ENCODE results near the gene CAMK1D. TPM values are rescaled to one million over a fixed set of nuclear protein-coding genes. Genes with fewer than 3 reads are reported as not detected.
A peak's percentile ranks its signal among the peaks of the same experiment; 100 is the strongest.

Gene CAMK1D
- total RNA-seq, 4 donors from 2014 or later: 5.6 to 23.9 (median 7.4) TPM

DNA sequence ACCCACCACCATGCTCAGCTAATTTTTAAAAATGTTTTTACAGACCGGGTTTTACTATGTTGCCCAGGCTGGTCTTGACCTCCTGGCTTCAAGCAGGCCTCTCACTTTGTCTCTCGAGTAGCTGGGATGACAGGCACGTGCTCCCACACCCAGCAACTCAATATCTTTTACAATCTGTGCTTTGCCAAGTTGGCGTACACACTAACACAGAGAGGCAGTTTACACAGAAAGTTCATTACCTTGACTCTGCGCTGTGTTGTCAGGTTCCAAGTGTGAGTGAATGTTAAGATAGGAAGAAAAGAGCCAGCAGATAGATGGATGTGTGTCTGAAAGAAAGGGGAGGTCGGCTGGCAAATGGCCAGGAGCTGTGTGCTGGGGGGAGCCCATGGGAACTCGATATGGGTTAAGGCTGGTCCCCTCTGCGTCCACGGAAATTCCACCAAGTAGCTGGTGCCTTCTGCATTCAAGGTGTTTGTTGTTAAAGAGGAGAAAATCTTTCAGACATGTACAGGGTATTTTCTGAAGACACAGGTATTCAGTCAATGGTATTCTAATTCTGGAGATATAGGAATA, 299.8 kb downstream of the CAMK1D start:
- no peak overlapping the region for H3K4me3 ChIP-seq
- DNase-seq: no peak
- H3K27me3 ChIP-seq: no peaks in the 10 kb centered on the region
- no peaks in the 10 kb centered on the region for H3K4me1 ChIP-seq
- H3K9me3 ChIP-seq: no peaks in the 10 kb centered on the region
- TF ChIP-seq, protein P1, sequence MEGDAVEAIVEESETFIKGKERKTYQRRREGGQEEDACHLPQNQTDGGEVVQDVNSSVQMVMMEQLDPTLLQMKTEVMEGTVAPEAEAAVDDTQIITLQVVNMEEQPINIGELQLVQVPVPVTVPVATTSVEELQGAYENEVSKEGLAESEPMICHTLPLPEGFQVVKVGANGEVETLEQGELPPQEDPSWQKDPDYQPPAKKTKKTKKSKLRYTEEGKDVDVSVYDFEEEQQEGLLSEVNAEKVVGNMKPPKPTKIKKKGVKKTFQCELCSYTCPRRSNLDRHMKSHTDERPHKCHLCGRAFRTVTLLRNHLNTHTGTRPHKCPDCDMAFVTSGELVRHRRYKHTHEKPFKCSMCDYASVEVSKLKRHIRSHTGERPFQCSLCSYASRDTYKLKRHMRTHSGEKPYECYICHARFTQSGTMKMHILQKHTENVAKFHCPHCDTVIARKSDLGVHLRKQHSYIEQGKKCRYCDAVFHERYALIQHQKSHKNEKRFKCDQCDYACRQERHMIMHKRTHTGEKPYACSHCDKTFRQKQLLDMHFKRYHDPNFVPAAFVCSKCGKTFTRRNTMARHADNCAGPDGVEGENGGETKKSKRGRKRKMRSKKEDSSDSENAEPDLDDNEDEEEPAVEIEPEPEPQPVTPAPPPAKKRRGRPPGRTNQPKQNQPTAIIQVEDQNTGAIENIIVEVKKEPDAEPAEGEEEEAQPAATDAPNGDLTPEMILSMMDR (IDR thresholded peaks at IDR 0.05): no peak
- TF ChIP-seq POLR2A (IDR thresholded peaks at IDR 0.05): no peak
- H3K27ac ChIP-seq: no peak overlapping the region
- H3K36me3 ChIP-seq: no peaks in the 10 kb centered on the region

GRCh38 chr10:12650122-12650521, 300.8 kb downstream of the CAMK1D start:
- TF ChIP-seq, protein P1 (IDR thresholded peaks at IDR 0.05): no peak
- TF ChIP-seq POLR2A (IDR thresholded peaks at IDR 0.05): no peak
- Histone ChIP-seq H3K27me3 (no peaks in the 10 kb centered on the region), H3K4me1 (no peaks in the 10 kb centered on the region), H3K27ac (no peak overlapping the region), H3K36me3 (no peaks in the 10 kb centered on the region), H3K9me3 (no peaks in the 10 kb centered on the region), H3K4me3 (no peak overlapping the region)
- no peak for DNase-seq

- Histone ChIP-seq H3K9me3 (no peaks in the 10 kb centered on the region), H3K4me3 (no peak overlapping the region), H3K4me1 (no peaks in the 10 kb centered on the region), H3K27ac (no peak overlapping the region), H3K36me3 (no peaks in the 10 kb centered on the region), H3K27me3 (no peaks in the 10 kb centered on the region)
- DNase-seq: no peak
- TF ChIP-seq, protein P1 (IDR thresholded peaks at IDR 0.05): no peak
- no peak for TF ChIP-seq POLR2A (IDR thresholded peaks at IDR 0.05)
Observed at GRCh38 chr10:12650538-12651298, 301.4 kb downstream of the CAMK1D start.

DNA sequence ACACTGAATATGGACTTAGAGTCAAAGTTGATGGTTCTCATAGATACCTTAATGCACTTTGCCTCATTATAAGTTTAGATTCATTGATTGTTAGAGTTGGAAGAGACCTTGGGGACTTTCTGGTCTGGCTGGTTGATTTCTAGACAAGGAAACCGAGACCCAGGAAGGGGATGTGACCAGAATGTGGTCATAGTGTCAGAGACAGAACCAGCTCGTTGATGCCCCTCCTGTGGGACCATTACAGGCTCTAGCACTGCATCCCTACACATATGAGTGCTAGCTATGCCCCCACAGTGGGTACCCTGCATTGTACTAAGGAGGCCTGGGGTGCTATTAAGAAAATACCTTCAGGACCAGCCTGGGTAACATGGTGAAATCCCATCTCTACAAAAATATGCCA, 306.6 kb downstream of the CAMK1D start:
- no peak overlapping the region for H3K4me3 ChIP-seq
- H3K27ac ChIP-seq: no peak overlapping the region
- no peaks in the 10 kb centered on the region for H3K27me3 ChIP-seq
- H3K36me3 ChIP-seq: no peaks in the 10 kb centered on the region
- TF ChIP-seq, protein P1 (IDR thresholded peaks at IDR 0.05): no peak
- no peak for TF ChIP-seq POLR2A (IDR thresholded peaks at IDR 0.05)
- H3K4me1 ChIP-seq: no peaks in the 10 kb centered on the region
- DNase-seq: no peak
- no peaks in the 10 kb centered on the region for H3K9me3 ChIP-seq

DNA sequence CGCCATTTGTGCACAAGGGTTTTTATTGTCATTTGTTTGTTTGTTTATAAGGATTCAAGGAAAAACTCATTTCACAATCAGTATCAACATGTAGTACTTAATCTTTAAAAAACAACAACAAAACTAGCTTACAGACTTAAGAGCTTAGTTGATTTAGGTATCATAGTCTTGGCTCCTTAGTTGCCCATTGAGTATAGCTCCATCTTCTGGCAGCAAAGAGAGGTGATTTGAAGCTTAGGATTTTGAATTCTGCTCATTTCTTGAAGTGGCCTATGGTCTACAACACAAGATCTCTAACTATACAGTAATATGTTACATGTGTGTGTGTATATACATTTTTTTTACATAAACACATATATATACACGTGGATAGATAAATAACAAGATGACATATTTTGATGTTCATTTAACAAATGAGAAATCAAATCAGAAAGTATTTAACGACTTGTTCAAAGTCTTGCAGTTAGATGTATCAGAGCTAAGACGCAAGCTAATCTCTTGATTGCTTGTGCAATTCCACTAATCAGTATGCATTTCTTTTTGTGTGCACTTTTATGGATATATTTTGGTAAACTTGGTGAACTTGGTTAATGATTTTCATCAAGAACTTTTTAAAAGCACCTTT, 307.3 kb downstream of the CAMK1D start:
- Histone ChIP-seq H3K27ac (no peak overlapping the region), H3K36me3 (no peaks in the 10 kb centered on the region), H3K4me3 (no peak overlapping the region), H3K4me1 (no peaks in the 10 kb centered on the region), H3K27me3 (no peaks in the 10 kb centered on the region), H3K9me3 (no peaks in the 10 kb centered on the region)
- no peak for DNase-seq
- TF ChIP-seq, protein P1 (IDR thresholded peaks at IDR 0.05): peak in 5 of 6 experiments; percentile 68 to 92 (median 89)
- no peak for TF ChIP-seq POLR2A (IDR thresholded peaks at IDR 0.05)
